GM23338 (cell line): ENCODE measurements around the gene TMEM120B. TPM values are rescaled to one million over a fixed set of nuclear protein-coding genes. Genes with fewer than 3 reads are reported as not detected.

Experiments
- ATAC-seq: fragments of 200-7000 bp; cut with Tn5 transposase; 3 replicates; pipeline ENCODE4 v1.9.1; 2020
- DNase-seq: peaks from one replicate; pipeline ENCODE4 v3.0.0-alpha.2; 2015; ENCODE audit warnings: low spot score
- H2AFZ ChIP-seq: fragments of 200-600 bp; sonication (generic); 2 replicates; pipeline ENCODE4 v1.8.0; 2016; ENCODE audit warnings: antibody characterized with exemption, mild to moderate bottlenecking, moderate library complexity
- H3F3A ChIP-seq: fragments of 200-600 bp; sonication (generic); replicated peaks from 2 replicates; pipeline ENCODE4 v1.8.0; 2017; ENCODE audit warnings: antibody characterized with exemption, mixed run types, low read depth
- H3K27ac ChIP-seq: fragments of 200-600 bp; sonication (generic); 2 replicates; pipeline ENCODE4 v1.6.1; 2016; ENCODE audit warnings: low read depth
- H3K27me3 ChIP-seq: fragments of 200-600 bp; sonication (generic); 2 replicates; pipeline ENCODE4 v1.8.0; 2016; ENCODE audit warnings: mild to moderate bottlenecking, mixed run types, moderate library complexity; ENCODE audit not compliant: insufficient read depth
- H3K36me3 ChIP-seq: fragments of 200-600 bp; sonication (generic); 2 replicates; pipeline ENCODE4 v1.8.0; 2016; ENCODE audit warnings: mild to moderate bottlenecking; ENCODE audit not compliant: insufficient read depth
- H3K4me1 ChIP-seq: fragments of 200-600 bp; sonication (generic); 2 replicates; pipeline ENCODE4 v1.8.0; 2016; ENCODE audit warnings: mild to moderate bottlenecking, moderate library complexity; ENCODE audit not compliant: insufficient read depth
- H3K4me2 ChIP-seq: fragments of 200-600 bp; sonication (generic); 2 replicates; pipeline ENCODE4 v1.7.1; 2017; ENCODE audit warnings: mixed run types
- H3K4me3 ChIP-seq: fragments of 200-600 bp; sonication (generic); 2 replicates; pipeline ENCODE4 v1.6.1; 2016; ENCODE audit warnings: mixed run types
- H3K79me2 ChIP-seq: fragments of 200-600 bp; sonication (generic); replicated peaks from 2 replicates; pipeline ENCODE4 v1.8.0; 2017; ENCODE audit warnings: mild to moderate bottlenecking; ENCODE audit not compliant: insufficient read depth
- H3K9me2 ChIP-seq: fragments of 200-600 bp; sonication (generic); 2 replicates; pipeline ENCODE4 v1.8.0; 2017; ENCODE audit not compliant: insufficient read depth
- H4K20me1 ChIP-seq: fragments of 200-600 bp; sonication (generic); replicated peaks from 2 replicates; pipeline ENCODE4 v1.8.0; 2017; ENCODE audit warnings: mild to moderate bottlenecking; ENCODE audit not compliant: insufficient read depth
- H3K27ac Mint-ChIP-seq: 2 replicates; pipeline ENCODE4 v1.8.0; 2020; ENCODE audit warnings: inconsistent platforms, mild to moderate bottlenecking, moderate library complexity, mixed read lengths
- H3K27me3 Mint-ChIP-seq: 3 replicates; pipeline ENCODE4 v1.8.0; 2022; ENCODE audit warnings: low read depth, mild to moderate bottlenecking, moderate library complexity, mixed read lengths, inconsistent platforms; ENCODE audit not compliant: insufficient read depth, poor library complexity
- H3K36me3 Mint-ChIP-seq: 3 replicates; pipeline ENCODE4 v1.8.0; 2021; ENCODE audit warnings: low read depth, mild to moderate bottlenecking, inconsistent platforms, moderate library complexity, mixed read lengths
- H3K4me1 Mint-ChIP-seq: 3 replicates; pipeline ENCODE4 v1.8.0; 2020; ENCODE audit warnings: mild to moderate bottlenecking, inconsistent platforms, mixed read lengths
- H3K4me3 Mint-ChIP-seq: 3 replicates; pipeline ENCODE4 v1.8.0; 2021; ENCODE audit warnings: moderate library complexity, mild to moderate bottlenecking, inconsistent platforms, mixed read lengths
- H3K9me3 Mint-ChIP-seq: 3 replicates; pipeline ENCODE4 v1.8.0; 2020; ENCODE audit warnings: moderate library complexity, mild to moderate bottlenecking, inconsistent platforms, mixed read lengths
- CREB1 ChIP-seq: fragments of 250-450 bp; sonication (Bioruptor Pico); IDR thresholded peaks from 2 replicates; pipeline ENCODE4 v1.5.0; 2020; ENCODE audit warnings: low read depth, mild to moderate bottlenecking, moderate library complexity
- CTCF ChIP-seq, 2 experiments: fragments of 200-600 bp in 1 of 2; sonication (generic) in 1 of 2; conservative IDR thresholded peaks; 2 replicates each; pipeline versions ENCODE4 v1.5.1 to v1.6.1; 2016 to 2017; ENCODE audit warnings: antibody characterized with exemption in 2 of 2, low read depth in 2 of 2, mild to moderate bottlenecking in 2 of 2, moderate library complexity in 1 of 2
- EZH2 ChIP-seq: fragments of 200-600 bp; sonication (generic); IDR thresholded peaks from one replicate; pipeline ENCODE4 v1.8.0; 2017; ENCODE audit warnings: antibody characterized with exemption, mild to moderate bottlenecking, low read depth; ENCODE audit not compliant: unreplicated experiment
- EZH2phosphoT487 ChIP-seq: fragments of 200-600 bp; sonication (generic); IDR thresholded peaks from one replicate; pipeline ENCODE4 v1.8.1; 2018; ENCODE audit warnings: antibody characterized with exemption; ENCODE audit not compliant: unreplicated experiment
- NANOG ChIP-seq: IDR thresholded peaks from 2 replicates; pipeline ENCODE4 v1.6.1; 2016; ENCODE audit warnings: antibody characterized with exemption, borderline replicate concordance
- REST ChIP-seq: IDR thresholded peaks from one replicate; pipeline ENCODE4 v1.6.1; 2018; ENCODE audit warnings: antibody characterized with exemption; ENCODE audit not compliant: unreplicated experiment
- STAT1 ChIP-seq: IDR thresholded peaks from one replicate; pipeline ENCODE4 v1.6.1; 2016; ENCODE audit warnings: antibody characterized with exemption; ENCODE audit not compliant: unreplicated experiment
- ZNF114 ChIP-seq: fragments of 250-450 bp; sonication (Bioruptor Pico); IDR thresholded peaks from 2 replicates; pipeline ENCODE4 v1.5.0; 2020; ENCODE audit warnings: mild to moderate bottlenecking, moderate library complexity
- polyA plus RNA-seq: library from polyadenylated mRNA; unstranded; fragments of >200 nt; fragmentation: Nextera tagmentation; extraction: Ambion mirVana; gene quantifications from 2 replicates; pipeline ENCODE4 v1.2.1, GENCODE V29; 2016
- total RNA-seq: library from RNA; depleted of rRNA; stranded (reverse); fragments of >200 nt; shearing (Covaris generic); gene quantifications from 2 replicates; pipeline ENCODE4 v1.2.3, GENCODE V29; 2014

TMEM120B gene
- total and polyA plus RNA-seq, 2 experiments from 2014 or later: 15.0 to 36.0 TPM

GRCh38 chr12:121827351-121828099 is 115.0 kb downstream of the TMEM120B start:
- Mint-ChIP-seq H3K4me1 (peaks cover 5% of the 10 kb centered on the region; the same call in 2 of the 3 replicates), H3K4me3 (no peak overlapping the region), H3K9me3 (no peaks in the 10 kb centered on the region), H3K27ac (no peak overlapping the region), H3K27me3 (no peaks in the 10 kb centered on the region), H3K36me3 (peaks cover 61% of the 10 kb centered on the region)
- H3K27me3 ChIP-seq: no peaks in the 10 kb centered on the region
- H3K4me1 ChIP-seq: no peaks in the 10 kb centered on the region
- H3F3A ChIP-seq: peaks cover 3% of the 10 kb centered on the region; the same call in 1 of the 2 replicates
- H4K20me1 ChIP-seq: no peaks in the 10 kb centered on the region
- no peak overlapping the region for H3K27ac ChIP-seq
- ATAC-seq: peak; percentile 38
- no peaks in the 10 kb centered on the region for H3K79me2 ChIP-seq
- DNase-seq: no peak
- TF ChIP-seq EZH2phosphoT487 (no peak), CTCF (conservative IDR thresholded peaks at IDR 0.05; ENCODE audit: low read depth in 2 of 2) (peak in 1 of 2 experiments; percentile 55; a peak in 2 of 4 replicates)
- H3K4me2 ChIP-seq: no peak overlapping the region
- H3K4me3 ChIP-seq: no peak overlapping the region
- H3K36me3 ChIP-seq: no peaks in the 10 kb centered on the region
- H3K9me2 ChIP-seq: no peaks in the 10 kb centered on the region
- no peak overlapping the region for H2AFZ ChIP-seq

GRCh38 chr12:121828306-121828705 is 115.8 kb downstream of the TMEM120B start:
- Histone ChIP-seq H3F3A (peaks cover 3% of the 10 kb centered on the region; the same call in 1 of the 2 replicates), H4K20me1 (no peaks in the 10 kb centered on the region), H3K4me2 (no peak overlapping the region), H3K79me2 (no peaks in the 10 kb centered on the region), H3K4me1 (no peaks in the 10 kb centered on the region), H3K27ac (no peak overlapping the region), H3K36me3 (no peaks in the 10 kb centered on the region), H3K4me3 (no peak overlapping the region), H3K9me2 (no peaks in the 10 kb centered on the region), H2AFZ (no peak overlapping the region), H3K27me3 (no peaks in the 10 kb centered on the region)
- peaks cover 5% of the 10 kb centered on the region; the same call in 2 of the 3 replicates for H3K4me1 Mint-ChIP-seq
- H3K36me3 Mint-ChIP-seq: peaks cover 61% of the 10 kb centered on the region
- H3K27ac Mint-ChIP-seq: no peak overlapping the region
- ATAC-seq (no peak), DNase-seq (no peak)
- no peak overlapping the region for H3K4me3 Mint-ChIP-seq
- no peaks in the 10 kb centered on the region for H3K9me3 Mint-ChIP-seq
- no peaks in the 10 kb centered on the region for H3K27me3 Mint-ChIP-seq
- TF ChIP-seq NANOG (no peak), STAT1 (no peak), REST (no peak), CTCF (conservative IDR thresholded peaks at IDR 0.05; ENCODE audit: low read depth in 2 of 2) (no peak), ZNF114 (CRISPR knock-in tag) (no peak), CREB1 (CRISPR knock-in tag) (no peak), EZH2 (no peak), EZH2phosphoT487 (no peak)
